ENCODE results near the gene LILRA6.

GRCh38 chr19:54188215-54188871 lies 54.2 kb downstream of the LILRA6 start:
- no peak for TF ChIP-seq CTCF (IDR thresholded peaks at IDR 0.05; ENCODE audit: insufficient read depth, low read length, poor library complexity, severe bottlenecking)
- TF ChIP-seq EZH2phosphoT487 (conservative IDR thresholded peaks at IDR 0.05; ENCODE audit: low read length) = no peak
